ENCODE measurements around the gene BDH1.

Gene BDH1

DNA sequence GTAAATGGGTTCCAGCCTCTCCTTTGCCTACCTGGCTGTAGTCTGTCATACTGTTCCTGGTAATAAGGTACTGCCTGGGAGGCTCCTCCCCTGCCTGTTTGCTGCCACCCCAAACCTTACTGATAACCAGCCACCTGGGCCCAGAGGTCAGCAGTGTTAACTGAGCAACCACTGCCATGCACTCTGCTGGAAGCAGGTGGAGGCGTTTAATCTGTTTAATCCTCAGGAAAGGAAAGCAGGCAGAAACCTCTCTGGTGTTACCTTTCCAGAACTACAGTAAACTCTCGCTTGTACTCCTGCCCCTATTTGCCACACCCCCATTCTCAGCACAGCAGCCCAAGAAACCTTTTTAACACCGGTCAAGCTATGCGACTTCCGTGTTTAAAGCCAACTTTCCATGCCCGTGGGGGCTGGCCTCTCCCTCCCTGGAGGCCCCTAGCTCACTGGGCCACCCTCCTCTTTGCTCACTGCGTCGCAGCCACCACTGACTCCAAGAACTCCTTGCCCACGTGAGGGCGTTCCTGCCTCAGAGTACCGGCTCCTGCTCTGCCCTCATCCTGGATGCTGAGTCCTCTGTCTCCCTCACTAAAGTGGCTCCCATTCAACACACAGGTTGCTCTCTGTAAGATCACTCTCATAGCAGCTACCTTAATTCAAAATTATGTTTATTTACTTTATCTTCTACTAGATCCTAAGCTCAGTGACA, 8.3 kb downstream of the BDH1 start:
- DNase-seq = no peak

DNA sequence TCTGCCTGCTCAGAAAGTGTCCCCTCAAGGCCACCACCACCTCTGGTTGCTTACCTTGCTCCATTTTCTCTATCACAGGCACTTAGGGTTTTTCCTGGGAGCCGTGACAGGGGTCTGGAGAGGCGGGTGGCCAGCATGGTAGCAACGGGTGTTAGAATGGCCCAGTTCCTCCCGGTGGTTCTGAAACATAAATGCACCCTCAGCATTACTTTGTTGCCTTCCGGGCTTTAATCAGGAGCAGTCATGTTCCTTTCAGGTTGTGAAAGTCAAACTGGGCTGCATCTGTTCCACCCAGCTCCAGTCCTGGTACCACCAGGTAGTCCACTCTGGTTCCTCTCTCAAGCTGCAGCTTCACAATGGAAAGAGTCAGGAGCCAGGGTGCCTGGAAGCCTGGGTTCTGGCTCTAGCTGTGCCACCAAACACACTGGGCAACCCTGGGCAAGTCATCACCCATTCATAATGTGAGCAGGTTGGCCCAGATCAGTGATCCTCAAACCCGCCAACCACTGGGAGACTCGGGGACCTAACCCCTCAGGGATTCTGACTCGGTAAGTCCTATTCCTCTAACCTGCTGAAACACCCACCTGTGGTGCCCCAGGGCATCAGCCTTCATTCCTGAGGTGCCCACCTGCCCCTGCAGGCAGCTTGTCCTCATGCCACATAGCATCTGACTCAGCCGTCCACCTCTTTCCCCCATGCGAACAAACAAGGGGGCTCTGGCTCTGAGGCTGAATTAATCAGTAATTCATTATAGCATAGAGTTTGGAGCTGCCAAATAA, 9.3 kb downstream of the BDH1 start:
- no peak for DNase-seq

GRCh38 chr3:197545571-197545970, 10.2 kb downstream of the BDH1 start:
- no peak for DNase-seq

GRCh38 chr3:197545101-197545500, 10.7 kb downstream of the BDH1 start:
- no peak for DNase-seq

- DNase-seq = no peak
Observed at GRCh38 chr3:197542741-197543454, 12.9 kb downstream of the BDH1 start.

GRCh38 chr3:197541756-197542539, 13.8 kb downstream of the BDH1 start:
- peak; percentile 8 for DNase-seq

DNA sequence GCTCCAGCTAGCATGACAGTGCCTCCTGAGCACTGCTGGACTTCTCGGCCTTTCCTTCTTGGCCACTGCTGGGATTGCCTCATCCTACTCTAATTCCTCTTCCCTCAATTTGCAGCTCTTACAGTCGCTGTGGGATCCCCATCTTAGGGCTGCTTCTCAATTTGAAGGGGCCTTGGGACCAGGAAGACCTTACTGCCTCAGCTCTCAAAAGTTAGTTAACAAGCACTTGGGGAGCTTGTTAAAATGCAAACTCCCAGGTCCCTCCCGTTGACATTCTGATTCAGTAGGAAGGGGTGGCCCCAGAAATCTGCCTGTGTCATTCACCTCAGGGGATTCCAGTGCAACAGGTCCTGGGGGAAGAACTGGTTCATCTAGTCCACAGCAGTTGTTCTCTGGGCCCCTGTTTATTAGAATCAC, 14.8 kb downstream of the BDH1 start:
- no peak for DNase-seq

- DNase-seq = no peak
Observed at GRCh38 chr3:197539651-197540051, 16.1 kb downstream of the BDH1 start.

GRCh38 chr3:197533927-197534725, 21.6 kb downstream of the BDH1 start:
- no peak for DNase-seq

DNA sequence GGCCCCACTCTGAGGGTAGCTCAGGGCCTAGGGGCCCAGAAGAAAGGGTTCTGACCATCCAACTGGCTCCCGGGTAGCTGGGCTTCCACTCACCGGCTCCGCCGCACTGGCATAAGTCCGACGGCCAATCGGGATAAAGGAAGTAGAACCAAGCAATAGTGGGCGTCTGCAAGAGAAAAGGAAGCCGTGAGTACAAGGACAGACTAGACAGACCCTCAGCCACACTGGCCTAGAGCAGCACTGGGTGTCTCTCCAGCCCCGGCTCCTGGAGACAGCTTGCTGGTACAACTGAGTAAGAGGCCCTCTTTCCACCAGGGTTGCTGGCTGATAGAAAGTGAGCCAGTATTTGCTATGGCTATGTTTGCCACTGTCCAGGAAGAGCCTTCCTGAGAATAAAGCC, 22.4 kb downstream of the BDH1 start:
- DNase-seq = no peak

DNA sequence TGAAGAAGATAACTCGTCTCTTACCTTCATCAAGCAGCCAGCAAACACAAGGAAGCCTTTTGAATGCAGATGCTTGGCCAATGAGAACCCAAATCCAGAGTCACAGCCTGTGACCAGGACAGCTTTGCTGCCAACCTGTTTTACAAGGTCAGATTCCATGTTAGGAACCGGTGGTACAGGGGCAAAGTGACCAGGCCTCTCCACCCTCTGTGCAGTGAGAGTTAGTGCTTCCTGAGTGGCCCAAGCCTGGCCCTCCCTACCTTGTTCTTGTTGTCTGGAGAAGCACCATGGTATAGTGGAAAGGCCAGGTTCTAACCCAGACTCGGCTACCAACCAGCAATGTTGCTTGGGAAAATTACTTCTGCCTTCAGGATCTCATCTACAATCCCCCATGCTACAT, 23.4 kb downstream of the BDH1 start:
- DNase-seq = no peak

DNA sequence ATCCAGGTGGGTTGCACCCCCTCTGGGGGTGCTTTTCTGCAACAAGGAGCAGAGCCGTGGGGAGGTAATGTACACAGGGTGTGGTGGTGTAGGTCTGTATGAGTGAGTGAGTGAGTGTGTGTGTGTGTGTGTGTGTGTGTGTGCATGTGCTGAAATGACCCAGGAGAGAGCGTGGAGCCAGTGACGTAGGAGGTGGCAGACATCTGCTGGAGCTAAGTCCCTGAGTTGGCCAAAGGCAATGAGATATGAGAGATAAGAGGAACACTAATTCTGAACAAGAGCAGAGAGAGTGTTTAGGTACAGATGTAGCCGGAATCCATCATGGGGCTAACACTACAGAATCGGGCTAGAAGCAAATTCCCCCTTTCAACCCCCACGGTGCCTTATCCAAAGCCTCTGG, 27.6 kb downstream of the BDH1 start:
- DNase-seq = no peak

DNA sequence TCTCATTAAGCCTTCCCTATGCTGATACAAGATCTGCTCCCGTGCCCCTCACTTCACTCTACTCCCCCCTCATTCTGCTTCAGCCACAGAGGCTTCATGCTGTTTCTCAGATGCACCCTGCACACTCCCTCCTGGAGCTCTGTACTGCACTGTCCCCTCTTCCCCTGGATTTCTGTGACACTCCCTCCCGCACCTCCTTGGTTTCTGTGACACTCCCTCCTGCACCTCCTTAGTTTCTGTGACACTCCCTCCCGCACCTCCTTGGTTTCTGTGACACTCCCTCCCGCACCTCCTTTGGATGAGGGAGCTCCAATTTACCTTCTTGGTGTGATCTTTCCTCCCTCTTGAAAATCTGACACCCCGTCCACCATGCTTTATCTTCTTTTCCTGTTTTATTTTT, 28.2 kb downstream of the BDH1 start:
- DNase-seq = no peak

GRCh38 chr3:197525706-197526105, 30.1 kb downstream of the BDH1 start:
- DNase-seq = peak; percentile 30

DNA sequence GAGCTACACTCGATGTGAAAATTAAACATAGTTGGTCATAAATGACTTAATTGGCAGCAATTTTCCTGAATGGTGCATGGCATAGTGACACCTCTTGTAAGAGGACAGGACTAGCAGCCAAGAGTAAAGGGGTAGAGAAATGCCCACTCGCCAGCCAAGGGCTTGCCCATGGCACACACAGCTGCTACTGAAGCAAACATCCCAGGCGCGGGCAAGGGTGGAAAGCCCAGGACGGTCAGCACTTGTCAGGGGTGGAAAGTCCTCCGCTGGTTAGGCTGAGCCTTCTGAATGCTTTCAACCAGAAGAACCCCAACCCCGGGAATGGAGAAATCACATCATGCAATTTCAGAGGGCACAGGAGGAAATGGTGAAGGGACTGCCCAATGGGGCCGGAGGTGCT, 31.6 kb downstream of the BDH1 start:
- no peak for DNase-seq

DNA sequence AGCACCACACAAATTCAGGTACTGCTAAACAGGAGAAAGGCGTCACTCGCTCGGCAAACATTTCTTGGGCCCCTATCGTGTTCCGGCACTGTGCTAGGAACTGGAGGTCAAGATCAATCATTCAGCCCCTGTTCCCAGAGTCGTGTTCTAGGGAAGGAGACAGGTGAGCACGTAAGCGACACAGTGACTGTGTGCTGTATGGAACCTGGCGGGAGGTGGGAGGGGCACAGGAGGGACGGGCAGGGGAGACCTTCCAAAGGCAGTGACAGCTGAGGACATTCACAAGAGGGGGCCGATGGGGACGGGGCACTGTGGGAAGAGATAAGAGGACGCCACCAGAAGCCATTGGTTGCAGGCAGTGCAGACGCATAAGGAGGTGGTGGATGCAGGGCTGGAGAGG, 32.2 kb downstream of the BDH1 start:
- no peak for DNase-seq

GRCh38 chr3:197522881-197523441, 32.8 kb downstream of the BDH1 start:
- no peak for DNase-seq

- no peak for DNase-seq
Observed at GRCh38 chr3:197522183-197522715, 33.5 kb downstream of the BDH1 start.

- DNase-seq = no peak
Observed at GRCh38 chr3:197521277-197522182, 34.2 kb downstream of the BDH1 start.

All from HCEC 1CT (cell line).